Suprapubic skin (tissue), 4 donors: Measurements from ENCODE around the gene ZNRF3.

ENCODE experiments used
- CTCF ChIP-seq, 2 donors: fragments of 200-600 bp in 1 of 2; fragments of 450-650 bp in 1 of 2; sonication (generic) in 1 of 2; IDR thresholded peaks; one replicate each; pipeline ENCODE4 v1.5.1; 2016 to 2019; ENCODE audit warnings: antibody characterized with exemption in 2 of 2, mild to moderate bottlenecking in 1 of 2, moderate library complexity in 1 of 2
- EP300 ChIP-seq: sonication (generic); formaldehyde crosslinking; IDR thresholded peaks from one replicate; pipeline ENCODE4 v1.6.1; 2017; ENCODE audit warnings: antibody characterized with exemption
- POLR2A ChIP-seq, 2 donors: fragments of 450-650 bp; IDR thresholded peaks; one replicate each; pipeline ENCODE4 v1.6.1; 2017; ENCODE audit warnings: antibody characterized with exemption in 2 of 2, mild to moderate bottlenecking in 2 of 2, moderate library complexity in 2 of 2
- POLR2AphosphoS5 ChIP-seq, 3 donors: sonication (generic); formaldehyde crosslinking; IDR thresholded peaks; one replicate each; pipeline ENCODE4 v1.6.1; 2017; ENCODE audit warnings: antibody characterized with exemption in 3 of 3

- peak; percentile 84 to 93 for TF ChIP-seq CTCF (IDR thresholded peaks at IDR 0.05)
- TF ChIP-seq POLR2A (IDR thresholded peaks at IDR 0.05), result no peak
- no peak for TF ChIP-seq POLR2AphosphoS5 (IDR thresholded peaks at IDR 0.05)
- no peak for TF ChIP-seq EP300
Observed at GRCh38 chr22:28855355-28856094, 27.8 kb upstream of the ZNRF3 start.
